Astrocyte of the spinal cord (primary cell): ENCODE measurements around the gene PPFIBP2.

ENCODE experiments used
- DNase-seq: peaks from one replicate; pipeline ENCODE4 v3.0.0; 2011; ENCODE audit warnings: low read depth, low spot score
- H3K4me3 ChIP-seq: 2 replicates; pipeline ENCODE4 v1.5.1; 2011; ENCODE audit warnings: low read depth, mild to moderate bottlenecking, low read length, moderate library complexity
- CTCF ChIP-seq: IDR thresholded peaks from 2 replicates; pipeline ENCODE4 v1.5.1; 2012; ENCODE audit warnings: low read depth, mild to moderate bottlenecking, low read length, inconsistent platforms
- in situ Hi-C: cut with HindIII; loops from 2 replicates; pipeline ENCODE4 v1.10.0; 2017; ENCODE audit warnings: low sequenced_read_pairs

The PPFIBP2 gene

GRCh38 chr11:7587712-7588111 lies 73.9 kb downstream of the PPFIBP2 start:
- no peak for TF ChIP-seq CTCF
- H3K4me3 ChIP-seq: no peak overlapping the region
- no peak for DNase-seq
- in situ Hi-C loops: no loop called here

- in situ Hi-C loops: no loop called here
- no peak overlapping the region for H3K4me3 ChIP-seq
- DNase-seq: no peak
- TF ChIP-seq CTCF: no peak
Measured at GRCh38 chr11:7589861-7590260, 76.1 kb downstream of the PPFIBP2 start.

- H3K4me3 ChIP-seq: no peak overlapping the region
- in situ Hi-C loops: no loop called here
- TF ChIP-seq CTCF: no peak
- DNase-seq: no peak
Measured at GRCh38 chr11:7590529-7590928, 76.7 kb downstream of the PPFIBP2 start.

DNA sequence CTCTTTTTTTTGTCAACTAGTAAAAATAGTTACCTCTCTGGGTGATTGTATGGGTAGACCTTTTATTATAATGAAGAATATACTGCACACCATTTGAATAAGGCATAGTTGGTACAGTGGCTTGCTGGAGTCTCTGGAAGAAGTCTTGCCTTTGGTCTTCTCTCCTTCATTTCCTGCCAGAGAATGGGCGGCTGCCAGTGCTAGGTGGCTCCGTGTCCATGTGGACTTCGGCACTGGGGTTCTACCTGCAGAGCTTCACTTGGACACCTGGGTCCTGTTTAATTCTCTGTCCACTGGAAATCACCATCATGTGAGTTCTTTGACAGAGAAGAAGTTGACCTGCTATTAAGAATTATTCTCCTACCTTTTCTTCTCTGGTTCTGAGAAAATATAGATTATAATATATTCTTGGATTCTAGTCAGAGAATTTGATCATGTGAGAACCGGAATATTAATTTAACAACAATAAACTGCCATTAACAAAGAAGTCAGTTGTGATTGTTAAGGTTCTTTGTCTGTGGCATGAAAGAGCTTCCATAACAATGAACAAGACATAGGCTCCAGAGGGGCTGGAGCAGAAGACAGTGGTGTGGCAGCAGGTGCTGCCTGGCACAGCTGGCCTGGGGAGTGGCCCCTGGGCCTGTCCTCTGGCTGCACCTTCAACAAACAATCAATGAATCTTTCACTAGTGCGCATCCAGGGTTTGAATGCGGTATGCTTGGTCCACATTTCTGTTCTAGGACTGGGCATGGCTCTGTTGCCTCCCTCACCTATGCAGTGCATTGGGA lies 77.5 kb downstream of the PPFIBP2 start:
- no peak for TF ChIP-seq CTCF
- no peak for DNase-seq
- H3K4me3 ChIP-seq: no peak overlapping the region
- in situ Hi-C loops: no loop called here

DNA sequence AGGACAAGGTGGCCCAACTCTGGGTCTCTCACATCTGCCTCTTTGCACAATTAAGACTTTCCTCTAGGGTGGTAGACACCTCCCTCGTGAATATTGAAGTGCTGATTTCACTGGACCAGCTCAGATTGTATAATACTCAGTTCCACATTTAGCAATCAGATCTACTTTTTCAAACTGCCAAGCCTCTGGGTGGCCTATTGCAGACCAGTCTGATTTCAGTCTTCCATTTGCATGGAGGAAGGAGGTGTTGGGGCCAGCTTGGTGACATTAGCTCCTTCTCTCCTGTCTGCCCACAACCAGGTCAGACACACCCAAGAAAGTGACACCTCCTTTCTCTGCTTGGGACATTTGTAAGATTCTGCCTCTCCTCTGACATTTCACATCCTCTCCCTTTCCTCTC lies 78.2 kb downstream of the PPFIBP2 start:
- no peak for DNase-seq
- no peak overlapping the region for H3K4me3 ChIP-seq
- no peak for TF ChIP-seq CTCF
- in situ Hi-C loops: no loop called here

GRCh38 chr11:7592711-7593110 lies 78.9 kb downstream of the PPFIBP2 start:
- in situ Hi-C loops: no loop called here
- TF ChIP-seq CTCF: no peak

More at GRCh38 chr11:7592711-7593110, 78.9 kb downstream of the PPFIBP2 start:
- no peak overlapping the region for H3K4me3 ChIP-seq
- DNase-seq: no peak
